Activated CD8-positive, alpha-beta T cell treated with anti-CD3 and anti-CD28 coated beads for 36 hours (primary cell): ENCODE data around the gene FBXW11. TPM values are rescaled to one million over a fixed set of nuclear protein-coding genes. Genes with fewer than 3 reads are reported as not detected.

Experiments used
- ATAC-seq: fragments of 200-7000 bp; cut with Tn5 transposase; one replicate; pipeline ENCODE4 v1.10.0; 2021; ENCODE audit warnings: mild to moderate bottlenecking, moderate library complexity
- CTCF ChIA-PET: fragments of 350-600 bp; sonication (Branson Sonifier 250); formaldehyde crosslinking; loops from one replicate; lab custom pipeline; 2021; ENCODE audit warnings: antibody characterized with exemption; lab: Charles Lee
- POLR2A ChIA-PET: fragments of 350-600 bp; sonication (Branson Sonifier 250); formaldehyde crosslinking; loops from one replicate; lab custom pipeline; 2021; ENCODE audit warnings: antibody characterized with exemption; lab: Charles Lee
- DNase-seq: peaks from one replicate; pipeline ENCODE4 v3.0.0-alpha.2; 2020
- H3K27ac Mint-ChIP-seq: one replicate; pipeline ENCODE4 v1.8.0; 2021; ENCODE audit warnings: mild to moderate bottlenecking, mixed read lengths
- H3K27me3 Mint-ChIP-seq: one replicate; pipeline ENCODE4 v1.8.0; 2021; ENCODE audit warnings: mixed read lengths
- H3K36me3 Mint-ChIP-seq: one replicate; pipeline ENCODE4 v1.8.0; 2021; ENCODE audit warnings: low read depth, mixed read lengths
- H3K4me1 Mint-ChIP-seq: one replicate; pipeline ENCODE4 v1.8.0; 2021; ENCODE audit warnings: low read depth, mixed read lengths
- H3K4me3 Mint-ChIP-seq: one replicate; pipeline ENCODE4 v1.8.0; 2021; ENCODE audit warnings: mild to moderate bottlenecking, moderate library complexity, mixed read lengths
- H3K9me3 Mint-ChIP-seq: one replicate; pipeline ENCODE4 v1.8.0; 2021; ENCODE audit warnings: mixed read lengths
- CTCF ChIP-seq: fragments of 200-600 bp; IDR thresholded peaks from one replicate; pipeline ENCODE4 v1.8.0; 2022; ENCODE audit warnings: antibody characterized with exemption, mild to moderate bottlenecking
- intact Hi-C: fragments of 100-400 bp; cut with micrococcal nuclease; formaldehyde crosslinking; loops from one replicate; pipeline ENCODE4 v1.10.0; 2022
- total RNA-seq, 2 experiments: library from RNA; stranded (reverse); gene quantifications; one replicate each; pipeline ENCODE4 v1.2.3, GENCODE V29; 2021

The FBXW11 gene
- total RNA-seq, 2 experiments from 2014 or later = 49.3 to 52.6 TPM

GRCh38 chr5:171855798-171856763 is 150.4 kb downstream of the FBXW11 start:
- H3K4me3 Mint-ChIP-seq = no peak overlapping the region
- H3K27me3 Mint-ChIP-seq = no peaks in the 10 kb centered on the region
- ATAC-seq (no peak), DNase-seq (no peak)
- H3K4me1 Mint-ChIP-seq = peaks cover 12% of the 10 kb centered on the region
- CTCF ChIA-PET = no interaction called here
- no peaks in the 10 kb centered on the region for H3K9me3 Mint-ChIP-seq
- peaks cover 11% of the 10 kb centered on the region for H3K36me3 Mint-ChIP-seq
- no peak overlapping the region for H3K27ac Mint-ChIP-seq
- TF ChIP-seq CTCF = no peak
- POLR2A ChIA-PET = no interaction called here
- intact Hi-C loops = loop anchor here (10.0 kb wide), 1 partner anchor 441 kb away; the partner anchor contains the start of gene FGF18

GRCh38 chr5:171855265-171855664 is 151.2 kb downstream of the FBXW11 start:
- no peak for TF ChIP-seq CTCF
- CTCF ChIA-PET = no interaction called here

GRCh38 chr5:171852255-171852681 is 154.2 kb downstream of the FBXW11 start:
- CTCF ChIA-PET = interaction anchor here (1.3 kb wide), 1 partner anchor 14 kb away, joined by 3 read pairs; no protein-coding TSS in a partner anchor
- intact Hi-C loops = loop anchor here (10.0 kb wide), 1 partner anchor 437 kb away; the partner anchor contains the start of gene FGF18

More at GRCh38 chr5:171855265-171855664, 151.2 kb downstream of the FBXW11 start:
- DNase-seq (no peak), ATAC-seq (no peak)
- Mint-ChIP-seq H3K27me3 (no peaks in the 10 kb centered on the region), H3K4me3 (no peak overlapping the region), H3K27ac (no peak overlapping the region), H3K9me3 (no peaks in the 10 kb centered on the region), H3K4me1 (peaks cover 12% of the 10 kb centered on the region), H3K36me3 (peaks cover 5% of the 10 kb centered on the region)
- intact Hi-C loops = loop anchor here (10.0 kb wide), 1 partner anchor 440 kb away; the partner anchor contains the start of gene FGF18
- POLR2A ChIA-PET = no interaction called here

GRCh38 chr5:171851251-171851650 is 155.2 kb downstream of the FBXW11 start:
- peaks cover 8% of the 10 kb centered on the region for H3K4me1 Mint-ChIP-seq
- no peak overlapping the region for H3K4me3 Mint-ChIP-seq
- no peaks in the 10 kb centered on the region for H3K9me3 Mint-ChIP-seq
- no peak for ATAC-seq
- H3K27me3 Mint-ChIP-seq = no peaks in the 10 kb centered on the region
- POLR2A ChIA-PET = no interaction called here
- DNase-seq = no peak
- H3K27ac Mint-ChIP-seq = no peak overlapping the region
- CTCF ChIA-PET = interaction anchor here (1.3 kb wide), 1 partner anchor 13 kb away, joined by 3 read pairs; no protein-coding TSS in a partner anchor
- intact Hi-C loops = loop anchor here (10.0 kb wide), 1 partner anchor 436 kb away; the partner anchor contains the start of gene FGF18
- TF ChIP-seq CTCF = no peak
- H3K36me3 Mint-ChIP-seq = no peaks in the 10 kb centered on the region

More at GRCh38 chr5:171852255-171852681, 154.2 kb downstream of the FBXW11 start:
- H3K36me3 Mint-ChIP-seq = no peaks in the 10 kb centered on the region
- H3K9me3 Mint-ChIP-seq = no peaks in the 10 kb centered on the region
- H3K27ac Mint-ChIP-seq = no peak overlapping the region
- no peaks in the 10 kb centered on the region for H3K27me3 Mint-ChIP-seq
- no peak for TF ChIP-seq CTCF
- POLR2A ChIA-PET = no interaction called here
- no peak for DNase-seq
- H3K4me1 Mint-ChIP-seq = peaks cover 12% of the 10 kb centered on the region
- no peak overlapping the region for H3K4me3 Mint-ChIP-seq
- no peak for ATAC-seq
